D721Med (cell line): ENCODE data around the gene SLC34A1.

Source experiments
- DNase-seq: peaks from one replicate; pipeline ENCODE4 v3.0.0; 2011; ENCODE audit warnings: low spot score; ENCODE audit not compliant: insufficient read length
- FAIRE-seq: peaks from 2 replicates; lab custom pipeline; 2011; peaks lifted over from hg19 to GRCh38; lab: Jason Lieb, UNC
- CTCF ChIP-seq: IDR thresholded peaks from 2 replicates; pipeline ENCODE4 v1.5.1; 2012; ENCODE audit warnings: mild to moderate bottlenecking, control low read depth; ENCODE audit not compliant: insufficient read depth; ENCODE audit errors: missing control alignments

The SLC34A1 gene

DNA sequence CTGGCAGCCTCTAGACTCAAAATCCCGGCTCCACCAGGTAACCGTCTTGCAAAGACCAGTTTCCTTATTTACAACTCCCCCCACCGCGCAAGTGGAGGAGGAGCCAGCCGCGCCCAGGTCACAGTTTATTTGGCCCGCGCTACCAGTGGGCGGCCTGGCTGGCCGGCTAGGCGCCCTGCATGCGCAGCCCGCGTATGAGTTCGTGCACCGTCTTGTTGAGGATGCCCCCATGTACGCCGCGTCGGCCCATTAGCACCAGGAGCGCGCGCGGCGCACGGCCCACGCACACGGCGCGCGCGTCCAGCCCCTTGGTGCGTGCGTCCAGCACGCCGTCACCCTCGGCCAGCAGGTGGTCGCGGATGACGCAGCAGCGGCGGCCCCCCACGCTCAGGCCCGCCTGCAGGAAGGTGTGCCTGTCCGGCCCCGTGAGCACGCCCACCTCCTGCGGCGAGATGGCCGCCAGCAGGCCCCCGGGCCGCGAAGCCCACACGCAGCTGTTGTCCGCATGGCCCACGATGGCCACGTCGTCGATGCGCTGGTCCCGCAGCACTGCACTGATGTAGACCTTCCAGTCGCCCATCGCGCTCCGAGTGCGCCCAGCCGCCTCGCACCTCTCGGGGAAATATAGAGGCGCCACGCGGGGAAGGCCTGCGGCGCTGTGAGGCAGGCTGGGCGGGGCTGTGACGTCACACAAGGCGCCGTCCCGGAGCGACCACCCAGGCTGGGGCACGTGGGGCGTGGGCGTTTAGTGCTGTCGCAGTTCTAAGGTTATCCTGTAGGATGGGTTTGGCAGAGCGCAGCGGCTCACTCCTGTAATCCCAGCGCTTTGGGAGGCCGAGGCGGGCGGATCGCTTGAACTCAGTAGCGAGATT, 16.0 kb downstream of the SLC34A1 start, which contains the start of gene PFN3:
Gene PFN3, minus strand, starts transcription at position 665 of the 872 bp plus-strand sequence. Its CDS starts 85 bp downstream, at position 580.
- FAIRE-seq (no peak), DNase-seq (no peak)
- TF ChIP-seq CTCF = no peak

DNA sequence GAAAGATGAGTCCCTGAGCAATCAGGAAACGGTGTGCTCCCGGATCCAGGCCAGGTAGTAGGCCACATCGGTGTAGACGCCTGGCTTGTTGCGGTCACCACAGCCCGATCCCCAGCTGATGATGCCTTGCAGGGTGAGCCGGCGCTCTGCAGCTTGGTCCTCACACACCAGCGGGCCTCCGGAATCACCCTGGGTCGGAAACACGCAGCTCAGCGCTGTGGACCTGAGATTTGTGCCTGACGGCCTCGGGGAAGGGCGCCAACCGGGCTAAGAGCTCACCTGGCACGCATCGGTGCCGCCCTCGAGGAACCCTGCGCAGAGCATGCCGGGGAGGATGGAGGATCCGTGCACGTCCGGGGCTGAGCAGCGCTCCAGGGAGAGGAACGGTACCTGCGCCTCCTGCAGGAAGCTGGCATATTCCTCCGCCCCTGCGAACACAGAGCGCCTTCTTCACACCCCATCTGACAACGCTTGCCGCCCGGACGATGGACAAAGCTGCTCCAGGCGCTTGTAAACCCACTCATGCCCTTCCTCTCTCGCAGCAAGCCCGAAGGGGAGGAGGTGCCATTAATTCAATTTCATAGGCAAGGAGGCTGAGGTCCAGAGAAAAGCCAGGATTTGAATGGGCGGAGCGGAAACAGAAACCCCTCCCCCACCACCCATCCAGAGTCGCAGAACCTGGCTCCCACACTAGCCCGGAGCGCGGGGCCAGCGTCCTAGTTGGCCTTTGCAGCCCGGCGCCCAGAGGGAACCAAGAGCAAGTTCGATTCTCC, 18.2 kb downstream of the SLC34A1 start:
- FAIRE-seq (no peak), DNase-seq (peak; percentile 89)
- TF ChIP-seq CTCF = peak; percentile 44

DNA sequence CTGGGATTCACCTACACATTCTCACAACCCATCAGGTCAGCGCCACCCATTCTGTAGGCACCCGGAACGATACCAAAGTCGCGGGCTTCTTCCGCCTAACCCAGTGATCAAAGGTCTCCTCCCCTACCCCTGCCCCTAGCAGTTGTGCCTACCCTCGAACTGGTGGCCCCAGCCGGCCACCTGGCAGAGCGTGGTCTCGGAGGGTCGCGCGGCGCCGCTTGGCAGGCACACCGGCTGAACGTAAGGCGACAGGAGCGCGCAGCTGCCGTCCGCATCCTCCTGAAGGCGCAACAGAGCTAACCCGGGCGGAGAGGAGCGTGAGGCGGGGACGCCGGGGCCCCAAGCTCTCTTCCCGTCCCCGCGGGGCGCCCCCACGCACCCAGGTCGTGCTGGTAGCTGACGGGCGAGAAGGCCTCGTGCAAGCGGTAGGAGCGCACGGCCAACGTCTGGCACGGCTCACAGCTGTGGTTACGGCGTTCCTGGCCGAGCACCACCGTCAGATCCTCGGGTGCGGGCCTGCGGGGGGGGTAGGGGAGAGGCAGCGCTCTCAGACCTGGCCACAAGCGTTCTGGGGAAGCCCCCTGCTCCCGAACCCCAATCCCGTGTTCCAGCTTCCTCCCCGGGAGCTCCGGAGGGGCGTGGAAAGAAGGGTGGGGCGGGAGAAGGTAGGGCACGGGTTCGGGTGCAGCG, 19.0 kb downstream of the SLC34A1 start:
- no peak for TF ChIP-seq CTCF
- no peak for DNase-seq
- no peak for FAIRE-seq

GRCh38 chr5:177403792-177404640, 19.8 kb downstream of the SLC34A1 start:
- TF ChIP-seq CTCF = peak; percentile 64
- peak; percentile 93 for DNase-seq
- FAIRE-seq = no peak

DNA sequence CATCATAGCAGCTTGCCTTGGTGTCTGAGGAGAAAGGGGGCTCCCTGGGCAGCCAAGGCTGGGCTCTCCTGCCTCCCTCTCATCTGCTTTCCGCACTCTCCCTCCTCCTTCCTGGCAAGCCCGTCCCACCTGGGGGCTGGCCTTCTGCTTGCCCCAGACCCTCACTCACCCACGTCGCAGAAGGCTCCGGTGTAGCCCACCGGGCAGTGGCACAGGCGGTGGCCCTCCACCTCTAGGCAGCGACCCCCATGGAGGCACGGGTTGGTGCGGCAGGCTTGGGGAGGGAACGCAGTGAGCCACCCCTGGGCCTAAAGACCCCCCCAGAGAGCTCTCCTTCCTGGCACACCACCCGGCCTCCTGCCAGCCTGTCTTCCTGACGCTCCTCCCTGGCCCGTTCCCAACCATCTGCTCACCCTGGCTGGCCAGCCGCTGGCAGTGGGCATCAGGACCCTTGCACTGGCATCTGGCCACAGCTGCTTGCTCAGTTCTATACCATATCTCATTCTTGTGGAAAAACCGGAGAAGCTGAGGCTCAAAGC, 20.5 kb downstream of the SLC34A1 start:
- TF ChIP-seq CTCF = no peak
- DNase-seq (no peak), FAIRE-seq (no peak)

- no peak for TF ChIP-seq CTCF
- no peak for DNase-seq
- no peak for FAIRE-seq
These were observed 21.1 kb downstream of the SLC34A1 start for GRCh38 chr5:177405312-177405711.
